Smooth muscle cell of the umbilical artery (primary cell): ENCODE data around the gene G3BP2. TPM values are rescaled to one million over a fixed set of nuclear protein-coding genes. Genes with fewer than 3 reads are reported as not detected.

Experiments used
- total RNA-seq: library from RNA; depleted of rRNA; stranded (reverse); fragments of >200 nt; gene quantifications from 2 replicates; pipeline ENCODE4 v1.2.3, GENCODE V29; 2014

Gene G3BP2
- total RNA-seq = 267 and 273 TPM in 2 replicates

DNA sequence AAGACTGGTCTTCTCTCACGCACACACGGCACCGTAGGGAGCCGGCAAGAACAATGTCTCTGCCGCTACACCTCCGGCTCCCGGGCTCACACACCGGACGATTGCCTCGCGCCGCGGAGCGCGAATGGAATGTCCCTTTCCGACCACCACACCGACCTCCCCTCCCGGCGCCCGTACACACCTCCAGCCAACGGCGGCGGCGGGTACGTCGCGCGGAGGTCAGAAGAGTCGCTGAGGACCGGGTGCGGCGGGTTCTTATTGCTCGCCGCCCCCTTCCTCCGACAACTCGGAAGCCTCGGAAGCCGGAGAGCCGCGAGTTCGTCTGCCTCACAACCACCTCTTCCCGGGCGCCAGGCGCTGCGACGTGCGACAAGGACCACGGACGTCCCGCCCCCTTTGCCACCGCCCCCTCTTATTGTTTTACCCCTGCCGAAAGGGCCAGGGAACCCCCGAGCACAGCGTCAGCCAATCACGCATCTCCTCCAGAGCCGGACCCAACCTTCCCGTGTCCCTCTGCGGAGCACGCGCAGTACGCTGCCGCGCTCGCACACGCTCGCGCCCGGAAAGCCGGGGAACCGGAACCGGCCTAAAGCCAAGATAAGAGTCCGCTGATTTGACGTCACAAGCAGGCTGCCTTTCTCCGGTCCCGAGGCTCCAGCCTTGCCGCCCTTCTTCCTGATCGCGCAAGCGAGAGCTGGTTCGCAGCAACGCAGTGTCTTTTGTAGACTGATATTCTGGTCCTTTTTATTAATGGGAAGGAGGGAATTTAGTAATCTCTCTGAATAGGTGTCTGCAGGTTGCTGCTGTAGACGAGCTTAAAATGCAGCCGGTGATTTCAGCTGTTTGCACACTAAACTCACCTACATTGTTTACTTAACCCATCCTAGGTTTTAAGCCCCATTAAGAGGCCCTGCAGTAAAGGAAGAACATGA, at the start of gene G3BP2:
G3BP2 (minus strand) TSS at position 385 of the 932 bp plus-strand sequence. CDS start 11,386 bp downstream, outside the sequence.

DNA sequence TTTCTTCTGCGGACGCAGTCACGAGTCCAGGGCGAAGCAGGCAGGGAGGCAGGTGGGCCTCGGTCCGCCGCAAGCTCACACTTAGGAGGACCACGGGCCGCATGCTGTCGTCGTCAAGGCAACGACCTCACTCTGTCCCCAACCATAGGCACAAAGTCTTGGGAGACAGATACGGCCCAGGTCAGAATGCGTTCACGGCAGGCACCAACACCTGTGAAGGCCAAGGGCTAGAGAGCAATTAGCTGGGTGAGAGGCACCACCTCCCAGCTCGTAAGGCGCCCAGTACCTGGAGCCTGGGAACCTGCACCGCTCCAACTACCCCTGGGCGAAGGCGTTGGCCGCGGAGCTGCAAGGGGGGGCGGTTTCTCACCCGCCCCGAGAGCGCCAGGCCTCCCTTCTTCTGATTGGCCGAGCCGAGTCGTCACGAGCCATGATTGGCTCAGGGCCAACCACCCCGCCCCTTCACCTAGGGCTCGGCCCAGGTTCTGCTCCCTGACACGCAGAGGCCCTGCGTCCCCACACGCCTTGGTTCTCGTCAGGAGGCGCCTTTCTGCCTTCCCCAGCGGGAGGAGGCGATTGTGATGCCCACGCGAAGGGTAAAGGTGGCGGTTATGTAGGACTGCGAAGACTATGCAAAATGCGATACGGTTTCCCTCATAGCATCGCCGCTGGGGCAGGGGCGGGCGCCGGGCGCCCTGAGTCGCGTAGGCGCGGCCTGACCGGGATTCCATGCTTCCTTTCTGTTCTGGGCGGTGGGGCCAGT, 42.9 kb downstream of the G3BP2 start, which contains the start of gene CDKL2:
CDKL2 (minus strand) TSS at position 355 of the 763 bp plus-strand sequence. CDS start 4,540 bp downstream, outside the sequence.

Other genes starting within 250 kb of the G3BP2 start
- gene RCHY1, start 159.0 kb downstream of the G3BP2 start, total RNA-seq = 36.0 and 38.0 TPM in 2 replicates
- gene THAP6, start 158.9 kb downstream of the G3BP2 start, total RNA-seq = 17.5 and 18.7 TPM in 2 replicates
- under 0.01 and 0.18 TPM in 2 replicates for gene ODAPH, start 117.3 kb downstream of the G3BP2 start, total RNA-seq
- 0.88 and 0.89 TPM in 2 replicates for gene CDKL2, start 42.9 kb downstream of the G3BP2 start, total RNA-seq
- 204 and 253 TPM in 2 replicates for gene USO1, start 51.2 kb upstream of the G3BP2 start, total RNA-seq
- gene PPEF2, start 229.0 kb upstream of the G3BP2 start, total RNA-seq = not detected in 2 replicates